Measurements from ENCODE around the gene KCNJ2. TPM values are rescaled to one million over a fixed set of nuclear protein-coding genes. Genes with fewer than 3 reads are reported as not detected.

The KCNJ2 gene
- total RNA-seq, 1 experiment from 2014 or later = 0.15 TPM

DNA sequence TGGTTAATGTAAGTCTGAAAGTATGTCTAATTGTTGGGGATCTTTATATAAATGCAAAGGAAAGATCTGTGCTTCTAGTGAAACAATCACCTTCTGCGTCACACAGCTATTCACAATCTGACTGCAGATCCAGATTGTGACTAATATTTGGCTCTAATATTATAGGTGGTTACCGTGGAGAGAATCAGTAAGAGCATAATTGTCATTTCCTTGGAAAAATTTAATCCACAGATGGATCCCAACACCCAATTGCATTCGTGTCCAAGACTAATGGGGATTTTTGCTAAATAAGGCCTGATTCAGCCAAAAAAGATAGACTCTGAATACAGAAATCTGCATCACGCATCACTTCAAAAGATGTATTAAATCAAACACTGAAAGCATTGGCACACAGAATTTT is 2.7 kb upstream of the KCNJ2 start:
- Histone ChIP-seq H3K4me2 (ENCODE audit: insufficient read depth, insufficient read length, low read length) (no peak overlapping the region), H3K79me1 (ENCODE audit: insufficient read depth, low read depth, low read length, poor library complexity, severe bottlenecking) (no peaks in the 10 kb centered on the region), H3K4ac (ENCODE audit: low read depth, low read length) (no peak overlapping the region), H3K79me2 (ENCODE audit: insufficient read depth, low read length) (no peaks in the 10 kb centered on the region), H4K5ac (ENCODE audit: insufficient read length, low read depth, low read length) (no peak overlapping the region), H3K27me3 (ENCODE audit: insufficient read depth, low read length) (peaks cover 5% of the 10 kb centered on the region; the same call in 1 of the 2 replicates), H2BK5ac (ENCODE audit: insufficient read length, low read length) (no peak overlapping the region), H4K91ac (ENCODE audit: insufficient read length, low read depth, low read length) (no peak overlapping the region), H2AFZ (ENCODE audit: low read length) (no peak overlapping the region), H2AK5ac (ENCODE audit: insufficient read length, low read length) (no peak overlapping the region), H2BK15ac (ENCODE audit: low read depth, low read length) (no peak overlapping the region), H3K56ac (ENCODE audit: insufficient read length, low read depth, low read length) (no peak overlapping the region), H4K8ac (replicated peaks; ENCODE audit: insufficient read length, low read depth, low read length) (no peak overlapping the region), H3T11ph (ENCODE audit: low read length) (no peak overlapping the region), H3K4me1 (ENCODE audit: insufficient read depth, low read length) (no peaks in the 10 kb centered on the region; the same call in 1 of the 2 replicates), H2BK12ac (ENCODE audit: insufficient read length, low read depth, low read length) (no peak overlapping the region), H3K14ac (ENCODE audit: insufficient read depth, low read length) (no peak overlapping the region), H3K23ac (ENCODE audit: insufficient read length, low read depth, low read length) (no peak overlapping the region), H2BK120ac (ENCODE audit: low read depth, low read length, poor library complexity, severe bottlenecking) (no peak overlapping the region), H3K18ac (ENCODE audit: insufficient read length, low read depth, low read length) (no peak overlapping the region), H3K27ac (ENCODE audit: insufficient read length, low read depth, low read length) (no peak overlapping the region), H2BK20ac (ENCODE audit: low read depth, low read length, poor library complexity, severe bottlenecking) (no peak overlapping the region), H3K9me3 (ENCODE audit: control insufficient read depth, low read depth, low read length) (no peaks in the 10 kb centered on the region), H3K23me2 (ENCODE audit: insufficient read length, low read depth, low read length, poor library complexity, severe bottlenecking) (peaks cover 17% of the 10 kb centered on the region), H3K9ac (ENCODE audit: extremely low read depth, insufficient read length, low read length) (no peak overlapping the region), H4K20me1 (ENCODE audit: control insufficient read depth, insufficient read depth, insufficient read length) (no peaks in the 10 kb centered on the region)
- H3K27ac Mint-ChIP-seq = no peak overlapping the region
- H3K4me3 Mint-ChIP-seq = no peak overlapping the region
- no peaks in the 10 kb centered on the region for H3K36me3 Mint-ChIP-seq (ENCODE audit: insufficient read depth in 1 of 3, low read depth in 3 of 3)
- peaks cover 39% of the 10 kb centered on the region for H3K27me3 Mint-ChIP-seq (ENCODE audit: low read depth)
- no CpG with 5 or more reads among the region's 4 CpGs for WGBS (ENCODE audit: extremely low coverage, insufficient read length, low lambda C conversion rate)
- H3K9me3 Mint-ChIP-seq = no peaks in the 10 kb centered on the region
- H3K4me1 Mint-ChIP-seq = peaks cover 15 to 17% of the 10 kb centered on the region in 2 experiments
- DNase-seq = no peak
- TF ChIP-seq CTCF (conservative IDR thresholded peaks at IDR 0.05) = no peak

Data from H9 (cell line).